OCI-LY1 (cell line): ENCODE data around the gene BRIP1.

ENCODE experiments used
- H2AFZ ChIP-seq: fragments of 200-600 bp; sonication (generic), shearing (Covaris generic); 2 replicates; pipeline ENCODE4 v1.6.0; 2014; ENCODE audit warnings: antibody characterized with exemption, mild to moderate bottlenecking, low read length
- H3F3A ChIP-seq: fragments of 200-600 bp; sonication (generic), shearing (Covaris generic); 2 replicates; pipeline ENCODE4 v1.6.0; 2014; ENCODE audit warnings: mild to moderate bottlenecking, antibody characterized with exemption, low read length, moderate library complexity; ENCODE audit not compliant: insufficient read depth
- H3K27ac ChIP-seq: fragments of 200-600 bp; sonication (generic); 2 replicates; pipeline ENCODE4 v1.5.1; 2014; ENCODE audit warnings: low read length, mixed run types, mild to moderate bottlenecking, low read depth; ENCODE audit not compliant: poor library complexity, severe bottlenecking
- H3K27me3 ChIP-seq: fragments of 200-600 bp; sonication (generic); 2 replicates; pipeline ENCODE4 v1.6.0; 2014; ENCODE audit warnings: antibody characterized with exemption, mild to moderate bottlenecking, low read length, moderate library complexity; ENCODE audit not compliant: insufficient read depth
- H3K36me3 ChIP-seq: fragments of 200-600 bp; sonication (generic); 2 replicates; pipeline ENCODE4 v1.6.1; 2014; ENCODE audit warnings: mild to moderate bottlenecking, antibody characterized with exemption, low read length, moderate library complexity, mixed read lengths; ENCODE audit not compliant: insufficient read depth
- H3K4me1 ChIP-seq: fragments of 200-600 bp; sonication (generic); 2 replicates; pipeline ENCODE4 v1.5.1; 2014; ENCODE audit warnings: mild to moderate bottlenecking, low read length, moderate library complexity; ENCODE audit not compliant: insufficient read depth, severe bottlenecking
- H3K4me2 ChIP-seq: fragments of 200-600 bp; sonication (generic), shearing (Covaris generic); 2 replicates; pipeline ENCODE4 v1.6.1; 2014; ENCODE audit warnings: low read length
- H3K4me3 ChIP-seq: fragments of 200-600 bp; sonication (generic); 2 replicates; pipeline ENCODE4 v1.5.1; 2014; ENCODE audit warnings: low read length, low read depth, mild to moderate bottlenecking, mixed read lengths; ENCODE audit not compliant: poor library complexity, severe bottlenecking
- H3K79me2 ChIP-seq: fragments of 200-600 bp; shearing (Covaris generic); 2 replicates; pipeline ENCODE4 v1.6.1; 2016; ENCODE audit warnings: mixed run types, low read length, mixed read lengths; ENCODE audit not compliant: insufficient read depth
- H3K9ac ChIP-seq: fragments of 200-600 bp; sonication (generic), shearing (Covaris generic); 2 replicates; pipeline ENCODE4 v1.6.1; 2014; ENCODE audit warnings: mild to moderate bottlenecking, low read length, mixed read lengths
- H3K9me2 ChIP-seq: fragments of 200-600 bp; sonication (generic), shearing (Covaris generic); 2 replicates; pipeline ENCODE4 v1.6.1; 2014; ENCODE audit warnings: low read depth, mild to moderate bottlenecking, low read length, mixed read lengths
- H3K9me3 ChIP-seq: fragments of 200-600 bp; shearing (Covaris generic); 2 replicates; pipeline ENCODE4 v1.6.1; 2014; ENCODE audit warnings: low read length, mixed read lengths
- H4K20me1 ChIP-seq: fragments of 200-600 bp; sonication (generic), shearing (Covaris generic); 2 replicates; pipeline ENCODE4 v1.6.0; 2016; ENCODE audit warnings: mild to moderate bottlenecking, low read length; ENCODE audit not compliant: insufficient read depth
- CTCF ChIP-seq: fragments of 200-600 bp; sonication (generic), shearing (Covaris generic); IDR thresholded peaks from 2 replicates; pipeline ENCODE4 v1.5.1; 2017; ENCODE audit warnings: mild to moderate bottlenecking, antibody characterized with exemption, low read length, moderate library complexity, mixed read lengths
- EZH2 ChIP-seq: fragments of 200-600 bp; sonication (generic), shearing (Covaris generic); IDR thresholded peaks from 2 replicates; pipeline ENCODE4 v1.8.0; 2017; ENCODE audit warnings: borderline replicate concordance, mixed run types, mild to moderate bottlenecking, antibody characterized with exemption, low read length, moderate library complexity, mixed read lengths

Gene BRIP1

GRCh38 chr17:61806936-61807335, 56.4 kb downstream of the BRIP1 start:
- Histone ChIP-seq H3K27ac (no peak overlapping the region), H3K4me1 (no peaks in the 10 kb centered on the region), H3K9me3 (no peaks in the 10 kb centered on the region), H3K79me2 (no peaks in the 10 kb centered on the region), H3K9ac (no peak overlapping the region), H3K4me3 (no peak overlapping the region), H3K4me2 (no peak overlapping the region), H3F3A (no peaks in the 10 kb centered on the region), H3K36me3 (peaks cover 16% of the 10 kb centered on the region), H4K20me1 (no peaks in the 10 kb centered on the region), H3K9me2 (no peaks in the 10 kb centered on the region), H2AFZ (no peak overlapping the region), H3K27me3 (no peaks in the 10 kb centered on the region)
- TF ChIP-seq CTCF = no peak
- TF ChIP-seq EZH2 = no peak

DNA sequence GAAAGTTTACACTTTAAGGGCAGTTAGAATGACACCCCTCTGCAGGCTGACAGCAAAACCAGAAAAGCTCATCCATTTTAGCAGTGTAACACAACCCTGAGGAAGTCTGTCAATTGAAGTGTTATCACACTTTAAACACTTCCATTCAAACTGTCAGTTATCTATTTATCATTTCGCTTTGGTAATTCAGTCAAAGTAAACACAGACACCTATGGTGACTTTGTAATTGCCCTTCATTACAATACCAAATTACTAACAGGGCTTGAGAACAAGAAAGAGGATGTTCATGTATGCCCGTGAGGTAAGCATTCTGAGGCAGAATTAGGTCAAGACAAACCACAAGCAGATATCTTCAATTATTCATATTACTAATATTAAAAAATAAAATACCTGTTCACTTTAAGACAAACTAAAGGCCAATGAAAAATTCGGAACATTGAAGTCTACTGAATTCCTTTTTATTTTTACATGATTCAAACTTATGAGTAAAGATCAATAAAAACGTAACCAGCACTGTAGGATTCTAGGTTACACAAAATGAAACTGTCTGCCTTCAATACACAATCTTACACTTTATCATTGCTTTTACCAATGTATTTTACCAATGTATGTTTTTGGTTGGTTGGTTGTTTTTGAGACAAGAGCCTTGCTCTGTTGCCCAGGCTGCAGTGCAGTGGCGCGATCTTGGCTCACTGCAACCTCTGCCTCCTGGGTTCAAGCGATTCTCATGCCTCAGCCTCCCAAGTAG, 57.1 kb downstream of the BRIP1 start:
- Histone ChIP-seq H3F3A (no peaks in the 10 kb centered on the region), H3K27ac (no peak overlapping the region), H3K9me2 (no peaks in the 10 kb centered on the region), H3K4me3 (no peak overlapping the region), H3K36me3 (peaks cover 23% of the 10 kb centered on the region), H4K20me1 (no peaks in the 10 kb centered on the region), H3K27me3 (no peaks in the 10 kb centered on the region), H2AFZ (no peak overlapping the region), H3K9ac (no peak overlapping the region), H3K9me3 (no peaks in the 10 kb centered on the region), H3K4me2 (no peak overlapping the region), H3K79me2 (no peaks in the 10 kb centered on the region), H3K4me1 (no peaks in the 10 kb centered on the region)
- TF ChIP-seq CTCF (no peak), EZH2 (no peak)

DNA sequence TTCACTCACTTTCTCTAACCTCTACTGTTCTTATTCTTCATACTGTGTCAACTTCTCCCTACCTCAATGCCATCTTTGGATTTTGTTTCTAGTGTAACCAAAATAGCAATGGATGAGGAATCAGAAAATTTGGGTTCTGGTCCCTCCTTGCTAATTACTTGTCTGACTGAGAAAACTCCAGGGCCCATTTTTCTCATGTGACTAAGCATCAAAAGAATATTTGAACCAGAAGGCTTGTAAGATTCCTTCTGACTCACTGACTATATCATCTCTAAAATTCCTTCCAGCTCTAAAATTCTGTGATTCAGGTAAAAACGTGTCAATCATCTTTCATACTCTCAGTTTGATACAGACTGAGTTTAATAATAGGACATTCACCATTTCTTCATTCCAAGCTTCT, 57.9 kb downstream of the BRIP1 start:
- H3K4me2 ChIP-seq = no peak overlapping the region
- H3K27ac ChIP-seq = no peak overlapping the region
- no peaks in the 10 kb centered on the region; the same call in 1 of the 2 replicates for H3K79me2 ChIP-seq
- H4K20me1 ChIP-seq = no peaks in the 10 kb centered on the region
- no peaks in the 10 kb centered on the region for H3K9me3 ChIP-seq
- no peak overlapping the region for H2AFZ ChIP-seq
- H3K4me1 ChIP-seq = no peaks in the 10 kb centered on the region
- TF ChIP-seq EZH2 = no peak
- no peak for TF ChIP-seq CTCF
- no peaks in the 10 kb centered on the region for H3K9me2 ChIP-seq
- H3K9ac ChIP-seq = no peak overlapping the region
- no peak overlapping the region for H3K4me3 ChIP-seq
- no peaks in the 10 kb centered on the region for H3K27me3 ChIP-seq
- no peaks in the 10 kb centered on the region for H3F3A ChIP-seq
- peaks cover 30% of the 10 kb centered on the region for H3K36me3 ChIP-seq
